HG03354 (cell line): ENCODE measurements around the gene MRE11.
"Not testable (repeated sequence)": the region's sequence is repeated elsewhere in the genome, so short reads cannot be mapped to it uniquely, and the experiment has no call there.

ENCODE experiments used
- ATAC-seq: cut with Tn5 transposase; IDR thresholded peaks from one replicate; pipeline ENCODE4 v1.9.1; 2021; ENCODE audit warnings: mild to moderate bottlenecking; ENCODE audit not compliant: unreplicated experiment, poor library complexity, severe bottlenecking

The MRE11 gene

DNA sequence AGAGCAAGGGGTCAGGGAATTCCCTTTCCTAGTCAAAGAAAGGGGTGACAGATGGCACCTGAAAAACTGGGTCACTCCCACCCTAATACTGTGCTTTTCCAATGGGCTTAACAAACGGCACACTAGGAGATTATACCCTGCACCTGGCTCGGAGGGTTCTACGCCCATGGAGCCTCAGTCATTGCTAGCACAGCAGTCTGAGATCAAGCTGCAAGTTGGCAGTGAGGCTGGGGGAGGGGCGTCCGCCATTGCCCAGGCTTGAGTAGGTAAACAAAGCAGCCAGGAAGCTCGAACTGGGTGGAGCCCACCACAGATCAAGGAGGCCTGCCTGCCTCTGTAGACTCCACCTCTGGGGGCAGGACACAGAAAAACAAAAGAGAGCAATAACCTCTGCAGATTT is 123.1 kb downstream of the MRE11 start:
- ATAC-seq, result not testable (repeated sequence)
